ENCODE measurements around the gene FOXC1.

- TF ChIP-seq CTCF (IDR thresholded peaks at IDR 0.05) (no peak), POLR2AphosphoS5 (IDR thresholded peaks at IDR 0.05) (no peak), POLR2A (IDR thresholded peaks at IDR 0.05) (no peak)
These were observed 16.9 kb upstream of the FOXC1 start for GRCh38 chr6:1592852-1593251.
